Effector memory CD4-positive, alpha-beta T cell (primary cell): ENCODE measurements around the gene TAS1R3.

ENCODE experiments used
- DNase-seq, 3 donors: peaks; one replicate each; pipeline ENCODE4 v3.0.0-alpha.2; 2020
- H3K27ac ChIP-seq: 2 replicates; pipeline ENCODE4 v1.7.0; 2013; ENCODE audit warnings: mild to moderate bottlenecking, low read length, moderate library complexity; ENCODE audit not compliant: insufficient read depth, poor library complexity, severe bottlenecking
- H3K27me3 ChIP-seq: replicated peaks from 2 replicates; pipeline ENCODE4 v1.7.0; 2013; ENCODE audit warnings: mild to moderate bottlenecking, low read length; ENCODE audit not compliant: insufficient read depth, control insufficient read depth, poor library complexity, severe bottlenecking
- H3K36me3 ChIP-seq: 2 replicates; pipeline ENCODE4 v1.7.0; 2013; ENCODE audit warnings: mild to moderate bottlenecking, low read length, moderate library complexity; ENCODE audit not compliant: control insufficient read depth, insufficient read depth
- H3K4me1 ChIP-seq: 2 replicates; pipeline ENCODE4 v1.7.0; 2013; ENCODE audit warnings: low read length, mild to moderate bottlenecking; ENCODE audit not compliant: control insufficient read depth, insufficient read depth, poor library complexity, severe bottlenecking
- H3K4me3 ChIP-seq: 2 replicates; pipeline ENCODE4 v1.7.0; 2013; ENCODE audit warnings: low read length, low read depth, mild to moderate bottlenecking; ENCODE audit not compliant: insufficient read depth, poor library complexity, severe bottlenecking
- H3K9me3 ChIP-seq: 2 replicates; pipeline ENCODE4 v1.7.0; 2013; ENCODE audit warnings: mild to moderate bottlenecking, low read length, moderate library complexity; ENCODE audit not compliant: control insufficient read depth

The TAS1R3 gene

GRCh38 chr1:1371364-1371745 is 40.3 kb downstream of the TAS1R3 start:
- H3K27me3 ChIP-seq: no peaks in the 10 kb centered on the region
- peak overlapping the region; percentile 62 for H3K27ac ChIP-seq
- peaks cover 34% of the 10 kb centered on the region for H3K4me1 ChIP-seq
- H3K36me3 ChIP-seq: no peaks in the 10 kb centered on the region
- peak; percentile 71 to 78 (median 74) for DNase-seq
- H3K4me3 ChIP-seq: peak overlapping the region; percentile 31
- H3K9me3 ChIP-seq: peaks cover 5% of the 10 kb centered on the region

GRCh38 chr1:1371746-1372711 is 40.9 kb downstream of the TAS1R3 start:
- DNase-seq: peak; percentile 52 to 69 (median 56)
- Histone ChIP-seq H3K4me3 (peak overlapping the region; percentile 31), H3K4me1 (peaks cover 34% of the 10 kb centered on the region), H3K36me3 (no peaks in the 10 kb centered on the region), H3K9me3 (peaks cover 4% of the 10 kb centered on the region), H3K27me3 (no peaks in the 10 kb centered on the region), H3K27ac (peak overlapping the region; percentile 62)

DNA sequence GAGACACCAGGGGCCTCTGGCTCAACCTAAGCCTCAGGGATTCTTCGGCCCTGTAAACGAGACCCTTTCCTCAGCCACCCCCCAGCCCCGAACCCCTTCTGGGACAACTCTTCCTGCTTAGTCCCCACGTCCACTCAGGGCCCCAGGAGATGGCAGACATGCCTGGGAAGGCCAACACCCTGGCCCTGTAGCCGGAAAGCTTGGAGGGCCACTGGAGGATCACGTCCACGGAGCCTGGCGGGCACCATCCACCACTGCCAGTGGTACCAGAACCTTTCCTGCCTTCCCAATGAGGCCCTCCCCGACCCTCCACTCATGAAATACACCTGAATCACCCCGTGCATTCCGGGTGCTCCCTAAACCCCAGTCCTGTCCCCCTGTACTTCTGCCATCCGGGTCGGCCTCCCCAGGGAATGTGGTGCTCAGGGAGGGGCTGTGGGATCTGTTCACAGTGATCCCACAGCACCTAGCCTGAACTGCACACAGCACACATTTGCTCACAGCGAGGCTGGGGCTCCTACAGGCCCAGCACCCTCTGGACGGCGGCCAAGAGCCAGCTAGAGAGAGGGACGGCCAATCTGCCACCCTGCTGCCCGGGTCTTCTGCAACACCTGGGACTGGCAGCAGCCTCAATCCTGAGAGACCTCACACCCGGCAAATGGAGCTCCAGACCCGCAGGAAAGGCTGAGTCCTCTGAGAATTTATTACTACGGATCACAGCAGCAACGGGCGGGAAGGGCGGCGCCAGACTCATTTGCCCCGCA is 42.2 kb downstream of the TAS1R3 start:
- Histone ChIP-seq H3K4me1 (peaks cover 34% of the 10 kb centered on the region), H3K9me3 (no peaks in the 10 kb centered on the region), H3K27me3 (no peaks in the 10 kb centered on the region), H3K27ac (no peak overlapping the region), H3K4me3 (no peak overlapping the region), H3K36me3 (no peaks in the 10 kb centered on the region)
- DNase-seq: no peak

GRCh38 chr1:1373815-1374588 is 42.9 kb downstream of the TAS1R3 start:
- Histone ChIP-seq H3K4me3 (peak overlapping the region; percentile 78), H3K9me3 (no peaks in the 10 kb centered on the region), H3K27me3 (no peaks in the 10 kb centered on the region), H3K27ac (peak overlapping the region; percentile 85), H3K36me3 (no peaks in the 10 kb centered on the region), H3K4me1 (peaks cover 34% of the 10 kb centered on the region)
- DNase-seq: no peak

DNA sequence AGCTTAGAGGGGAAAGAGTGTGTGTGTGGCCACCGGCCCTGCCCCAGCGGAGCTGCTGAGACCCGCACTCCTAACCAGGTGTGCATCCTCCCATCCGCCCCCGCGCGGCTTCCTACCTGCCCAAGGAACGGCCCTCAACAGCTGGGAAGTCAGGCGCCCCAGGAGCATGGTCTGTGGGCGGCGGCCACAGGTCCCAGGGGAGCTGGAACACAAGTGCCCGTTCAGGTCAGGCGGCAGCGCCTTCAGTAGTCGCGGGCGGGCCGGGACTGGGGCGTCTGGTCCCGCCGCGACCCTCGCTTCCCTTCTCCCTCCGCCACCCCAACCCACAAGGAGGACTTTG is 43.5 kb downstream of the TAS1R3 start:
- H3K9me3 ChIP-seq: no peaks in the 10 kb centered on the region
- H3K36me3 ChIP-seq: no peaks in the 10 kb centered on the region
- no peak for DNase-seq
- H3K4me3 ChIP-seq: peak overlapping the region; percentile 78
- peaks cover 34% of the 10 kb centered on the region for H3K4me1 ChIP-seq
- no peaks in the 10 kb centered on the region for H3K27me3 ChIP-seq
- peak overlapping the region; percentile 85 for H3K27ac ChIP-seq

DNA sequence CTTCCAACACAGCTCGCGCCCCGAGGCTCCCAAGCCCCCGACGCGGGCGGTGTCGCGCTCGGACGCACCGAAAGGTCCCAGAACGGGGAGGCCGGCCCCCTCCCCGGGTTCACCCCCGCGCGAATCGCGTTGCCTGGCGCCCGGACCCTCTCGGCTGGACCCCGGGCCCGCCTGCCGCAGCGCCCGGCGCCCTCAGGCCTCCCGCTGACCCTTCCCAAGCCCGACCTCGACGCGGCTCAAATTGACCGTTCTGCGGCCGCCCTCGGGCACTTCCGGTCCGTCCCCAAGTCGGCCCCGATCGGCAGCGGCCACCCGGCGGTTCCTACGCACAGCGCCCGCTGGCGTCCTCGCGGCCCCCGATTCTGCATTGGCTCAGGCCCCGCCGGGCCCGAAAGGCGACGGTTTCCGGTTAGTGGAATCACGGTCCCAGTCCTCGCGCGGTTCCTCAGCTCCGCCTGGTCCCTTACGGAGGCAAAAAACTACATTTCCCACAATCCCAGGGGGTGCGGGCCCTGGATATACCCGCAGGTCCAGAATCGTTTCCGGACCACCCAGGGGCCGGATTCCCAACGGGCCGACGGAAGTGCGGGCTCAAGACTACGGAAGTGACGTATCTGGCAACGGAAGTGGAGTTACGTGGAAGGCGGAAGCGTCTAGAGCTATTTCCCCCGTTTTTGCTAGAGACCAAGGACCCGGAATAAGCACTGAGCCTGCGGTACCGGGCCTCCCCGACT is 44.0 kb downstream of the TAS1R3 start, which contains the start of gene AURKAIP1:
TSS of gene AURKAIP1 (minus strand) at position 279 of the 734 bp plus-strand sequence. CDS start 451 bp downstream, outside the sequence.
- peak within 1 kb of the TSS; percentile 85 for H3K27ac ChIP-seq
- H3K9me3 ChIP-seq: no peaks in the 10 kb centered on the region
- DNase-seq: peak; percentile 93 to 96 (median 94)
- no peaks in the 10 kb centered on the region for H3K27me3 ChIP-seq
- H3K4me1 ChIP-seq: peaks cover 34% of the 10 kb centered on the region
- H3K4me3 ChIP-seq: peak within 1 kb of the TSS; percentile 78
- no peaks in the 10 kb centered on the region for H3K36me3 ChIP-seq

DNA sequence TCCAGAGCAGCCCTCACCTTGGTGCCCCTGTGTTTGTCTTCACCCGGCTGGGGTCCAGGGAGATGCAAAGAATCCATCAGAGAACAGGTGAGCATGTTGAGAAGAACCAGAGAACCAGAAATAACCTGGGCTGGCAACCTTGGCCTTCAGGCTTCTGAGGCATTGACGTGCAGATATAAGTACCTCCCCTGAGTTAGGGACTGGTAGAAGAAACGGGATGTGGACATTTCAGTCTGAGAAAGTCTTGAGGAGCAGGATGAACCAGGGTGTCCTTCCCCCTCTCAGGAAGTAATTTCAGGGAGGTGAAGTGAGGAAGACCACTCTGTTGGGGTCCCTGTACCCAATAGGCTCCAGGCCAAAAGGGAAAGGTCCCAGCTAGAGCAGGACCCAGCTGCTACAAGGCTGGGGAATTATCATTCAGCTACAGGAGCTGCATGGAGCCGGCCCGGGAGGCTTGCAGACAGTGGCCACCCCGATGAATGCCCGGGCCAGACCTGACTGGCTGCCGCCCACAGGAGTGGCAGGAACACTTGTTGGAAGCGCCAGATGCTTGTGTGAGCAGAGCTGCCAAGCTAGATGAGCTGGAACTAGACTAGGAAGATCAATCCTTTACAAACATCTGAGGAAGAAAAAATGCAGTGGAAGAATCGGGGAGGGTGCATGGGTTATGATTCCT is 45.6 kb downstream of the TAS1R3 start:
- Histone ChIP-seq H3K4me1 (peaks cover 22% of the 10 kb centered on the region), H3K36me3 (peaks cover 2% of the 10 kb centered on the region), H3K9me3 (no peaks in the 10 kb centered on the region), H3K27ac (no peak overlapping the region), H3K27me3 (no peaks in the 10 kb centered on the region), H3K4me3 (no peak overlapping the region)
- DNase-seq: no peak

DNA sequence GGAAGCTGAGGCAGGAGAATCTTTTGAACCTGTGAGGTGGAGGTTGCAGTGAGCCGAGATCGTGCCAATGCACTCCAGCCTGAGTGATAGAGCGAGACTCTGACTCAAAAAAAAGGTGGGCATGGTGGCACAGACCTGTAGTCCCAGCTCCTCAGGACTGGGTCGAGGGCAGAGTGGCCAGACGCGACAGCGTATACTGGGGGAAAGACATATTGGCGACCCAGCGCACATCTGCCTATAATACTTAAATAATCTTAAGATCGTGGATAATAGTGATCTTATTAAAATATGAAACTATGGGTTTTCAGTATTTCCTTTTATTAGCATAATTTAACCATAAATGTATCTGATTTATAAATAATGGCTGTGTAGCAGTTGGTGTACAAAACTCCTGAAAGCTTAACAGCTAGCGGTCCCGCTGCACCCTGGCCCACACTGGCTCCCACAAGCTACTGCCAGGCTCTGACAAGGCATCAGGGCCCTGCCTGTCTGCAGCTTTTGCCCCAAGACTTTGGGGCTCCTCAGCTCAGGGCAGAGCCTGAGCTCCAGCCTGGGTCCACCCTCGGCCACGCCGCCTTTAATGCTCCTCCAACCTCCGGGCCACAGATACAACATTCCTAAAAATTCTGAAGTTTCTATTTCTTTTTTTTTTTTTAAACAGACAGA is 46.6 kb downstream of the TAS1R3 start:
- peaks cover 7% of the 10 kb centered on the region for H3K36me3 ChIP-seq
- H3K27ac ChIP-seq: no peak overlapping the region
- DNase-seq: no peak
- no peaks in the 10 kb centered on the region for H3K27me3 ChIP-seq
- H3K4me3 ChIP-seq: no peak overlapping the region
- no peaks in the 10 kb centered on the region for H3K9me3 ChIP-seq
- H3K4me1 ChIP-seq: peaks cover 14% of the 10 kb centered on the region
